Testis (tissue), 2 donors: ENCODE measurements around the gene LARP1B.
"Not testable (repeated sequence)": the region's sequence is repeated elsewhere in the genome, so short reads cannot be mapped to it uniquely, and the experiment has no call there.

Experiments used
- CTCF ChIP-seq, 3 experiments: fragments of 450-650 bp in 2 of 3; fragments of 200-600 bp in 1 of 3; sonication (generic) in 1 of 3; IDR thresholded peaks; one replicate each; pipeline ENCODE4 v1.5.1; 2016 to 2019; ENCODE audit warnings: antibody characterized with exemption in 3 of 3, mild to moderate bottlenecking in 2 of 3, moderate library complexity in 1 of 3
- POLR2A ChIP-seq: fragments of 450-650 bp; IDR thresholded peaks from one replicate; pipeline ENCODE4 v1.6.1; 2017; ENCODE audit warnings: antibody characterized with exemption, mild to moderate bottlenecking, moderate library complexity

DNA sequence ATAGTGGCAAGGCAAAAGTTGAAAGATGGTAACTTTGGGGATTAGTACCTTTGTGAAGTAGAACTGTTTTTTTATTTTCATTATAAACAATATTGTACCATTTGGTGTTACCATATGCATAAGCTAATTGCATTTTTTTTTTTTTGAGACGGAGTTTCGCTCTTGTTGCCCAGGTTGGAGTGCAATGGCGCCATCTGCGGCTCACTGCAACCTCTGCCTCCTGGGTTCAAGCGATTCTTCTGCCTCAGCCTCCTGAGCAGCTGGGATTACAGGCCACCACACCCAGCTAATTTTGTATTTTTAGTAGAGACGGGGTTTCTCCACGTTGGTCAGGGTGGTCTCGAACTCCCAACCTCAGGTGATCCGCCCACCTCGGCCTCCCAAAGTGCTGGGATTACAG lies 9.9 kb upstream of the LARP1B start:
- not testable (repeated sequence) for TF ChIP-seq POLR2A; CTCF (IDR thresholded peaks at IDR 0.05)
